Type B pancreatic cell (in vitro differentiated cells): ENCODE results near the gene NDUFAF8. TPM values are rescaled to one million over a fixed set of nuclear protein-coding genes. Genes with fewer than 3 reads are reported as not detected.

ENCODE experiments used
- DNase-seq: peaks from one replicate; pipeline ENCODE4 v3.0.0; 2021; ENCODE audit warnings: mixed read lengths; ENCODE audit not compliant: unreplicated experiment; ENCODE audit errors: extremely low spot score
- H3K27ac Mint-ChIP-seq: 2 replicates; pipeline ENCODE4 v1.8.0; 2021; ENCODE audit warnings: mild to moderate bottlenecking, mixed read lengths
- H3K27me3 Mint-ChIP-seq: 2 replicates; pipeline ENCODE4 v1.8.0; 2021; ENCODE audit warnings: mixed read lengths
- H3K36me3 Mint-ChIP-seq: 2 replicates; pipeline ENCODE4 v1.8.0; 2021; ENCODE audit warnings: mixed read lengths
- H3K4me1 Mint-ChIP-seq: one replicate; pipeline ENCODE4 v1.8.0; 2021; ENCODE audit warnings: mixed read lengths; ENCODE audit not compliant: unreplicated experiment
- H3K4me3 Mint-ChIP-seq: 2 replicates; pipeline ENCODE4 v1.8.0; 2021; ENCODE audit warnings: mild to moderate bottlenecking, mixed read lengths
- H3K9me3 Mint-ChIP-seq: 2 replicates; pipeline ENCODE4 v1.8.0; 2021; ENCODE audit warnings: mixed read lengths
- total RNA-seq: library from RNA; stranded (reverse); gene quantifications from 2 replicates; pipeline ENCODE4 v1.2.1, GENCODE V29; 2021; ENCODE audit warnings: low replicate concordance
- TF ChIP-seq, protein P1 (sequence below): fragments of 200-600 bp; sonication (generic); conservative IDR thresholded peaks from 2 replicates; pipeline ENCODE4 v1.5.0; 2021; ENCODE audit warnings: antibody characterized with exemption, mild to moderate bottlenecking

Gene NDUFAF8
- total RNA-seq, 1 donor from 2014 or later: 56.9 TPM

DNA sequence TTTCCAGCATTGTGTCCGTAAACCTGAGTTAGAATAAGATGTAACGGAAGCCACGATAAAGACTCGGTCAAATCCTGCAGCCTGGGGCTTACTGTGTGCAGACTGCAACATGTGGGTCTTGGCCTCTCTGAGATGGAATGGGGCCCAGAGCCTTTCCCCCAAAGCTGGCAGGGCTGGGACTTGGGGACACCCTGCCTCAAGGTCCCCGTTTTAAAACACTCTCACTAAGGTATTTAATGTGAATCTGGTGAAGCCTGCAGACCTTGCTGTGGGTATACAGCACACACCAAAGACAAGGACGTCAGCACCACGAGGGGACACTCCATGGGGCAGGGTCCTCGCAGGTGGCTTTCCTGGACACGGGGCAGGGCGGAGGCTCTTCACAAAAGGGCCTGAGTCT lies 2.1 kb downstream of the NDUFAF8 start:
- Mint-ChIP-seq H3K27ac (peak overlapping the region; percentile 30), H3K4me1 (peaks cover 12% of the 10 kb centered on the region), H3K27me3 (no peaks in the 10 kb centered on the region), H3K9me3 (no peaks in the 10 kb centered on the region), H3K4me3 (peak overlapping the region; percentile 94), H3K36me3 (no peaks in the 10 kb centered on the region)
- no peak for DNase-seq
- TF ChIP-seq, protein P1, sequence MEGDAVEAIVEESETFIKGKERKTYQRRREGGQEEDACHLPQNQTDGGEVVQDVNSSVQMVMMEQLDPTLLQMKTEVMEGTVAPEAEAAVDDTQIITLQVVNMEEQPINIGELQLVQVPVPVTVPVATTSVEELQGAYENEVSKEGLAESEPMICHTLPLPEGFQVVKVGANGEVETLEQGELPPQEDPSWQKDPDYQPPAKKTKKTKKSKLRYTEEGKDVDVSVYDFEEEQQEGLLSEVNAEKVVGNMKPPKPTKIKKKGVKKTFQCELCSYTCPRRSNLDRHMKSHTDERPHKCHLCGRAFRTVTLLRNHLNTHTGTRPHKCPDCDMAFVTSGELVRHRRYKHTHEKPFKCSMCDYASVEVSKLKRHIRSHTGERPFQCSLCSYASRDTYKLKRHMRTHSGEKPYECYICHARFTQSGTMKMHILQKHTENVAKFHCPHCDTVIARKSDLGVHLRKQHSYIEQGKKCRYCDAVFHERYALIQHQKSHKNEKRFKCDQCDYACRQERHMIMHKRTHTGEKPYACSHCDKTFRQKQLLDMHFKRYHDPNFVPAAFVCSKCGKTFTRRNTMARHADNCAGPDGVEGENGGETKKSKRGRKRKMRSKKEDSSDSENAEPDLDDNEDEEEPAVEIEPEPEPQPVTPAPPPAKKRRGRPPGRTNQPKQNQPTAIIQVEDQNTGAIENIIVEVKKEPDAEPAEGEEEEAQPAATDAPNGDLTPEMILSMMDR: no peak

DNA sequence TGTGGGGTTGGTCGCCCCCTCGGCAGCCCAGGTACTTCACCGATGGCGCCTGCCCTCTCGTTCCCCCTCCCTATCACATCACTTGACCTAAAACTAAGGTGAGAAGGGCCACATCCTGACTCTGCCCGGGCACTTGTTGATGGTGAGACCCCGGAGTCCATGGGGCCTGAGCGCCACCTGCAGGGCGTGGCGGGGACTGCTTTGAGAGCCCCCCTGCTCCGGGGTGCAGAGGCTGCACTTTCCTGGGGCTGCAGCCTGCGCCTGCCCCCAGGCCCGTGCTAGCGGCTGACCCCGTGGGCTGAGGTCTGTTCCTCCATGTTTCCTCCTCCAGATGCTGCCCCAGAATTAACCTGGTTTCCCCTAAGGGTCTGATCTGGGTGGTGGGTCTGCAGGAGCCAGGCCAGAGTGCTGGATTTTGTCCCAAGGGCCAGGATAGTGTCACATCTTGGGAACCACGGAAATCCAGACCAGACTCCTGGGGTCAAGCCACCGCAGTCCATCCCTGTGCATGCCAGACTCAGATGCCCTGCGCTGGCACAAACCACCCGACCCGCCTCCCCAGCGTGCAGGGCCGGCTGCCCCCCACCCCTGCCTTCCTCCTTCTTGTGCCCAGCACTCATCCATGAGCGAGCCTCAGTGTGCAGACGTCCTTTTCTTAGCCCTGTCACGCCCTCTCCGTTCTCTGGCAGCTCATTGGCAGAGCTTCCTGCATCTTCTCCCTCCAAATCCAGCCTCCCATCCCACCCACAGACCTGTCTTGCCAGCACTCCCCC lies 2.7 kb downstream of the NDUFAF8 start:
- H3K27ac Mint-ChIP-seq: no peak overlapping the region
- H3K4me1 Mint-ChIP-seq: peaks cover 12% of the 10 kb centered on the region
- H3K9me3 Mint-ChIP-seq: no peaks in the 10 kb centered on the region
- H3K27me3 Mint-ChIP-seq: no peaks in the 10 kb centered on the region
- H3K4me3 Mint-ChIP-seq: peak overlapping the region; percentile 70
- H3K36me3 Mint-ChIP-seq: no peaks in the 10 kb centered on the region
- TF ChIP-seq, protein P1: peak; percentile 90
- no peak for DNase-seq

DNA sequence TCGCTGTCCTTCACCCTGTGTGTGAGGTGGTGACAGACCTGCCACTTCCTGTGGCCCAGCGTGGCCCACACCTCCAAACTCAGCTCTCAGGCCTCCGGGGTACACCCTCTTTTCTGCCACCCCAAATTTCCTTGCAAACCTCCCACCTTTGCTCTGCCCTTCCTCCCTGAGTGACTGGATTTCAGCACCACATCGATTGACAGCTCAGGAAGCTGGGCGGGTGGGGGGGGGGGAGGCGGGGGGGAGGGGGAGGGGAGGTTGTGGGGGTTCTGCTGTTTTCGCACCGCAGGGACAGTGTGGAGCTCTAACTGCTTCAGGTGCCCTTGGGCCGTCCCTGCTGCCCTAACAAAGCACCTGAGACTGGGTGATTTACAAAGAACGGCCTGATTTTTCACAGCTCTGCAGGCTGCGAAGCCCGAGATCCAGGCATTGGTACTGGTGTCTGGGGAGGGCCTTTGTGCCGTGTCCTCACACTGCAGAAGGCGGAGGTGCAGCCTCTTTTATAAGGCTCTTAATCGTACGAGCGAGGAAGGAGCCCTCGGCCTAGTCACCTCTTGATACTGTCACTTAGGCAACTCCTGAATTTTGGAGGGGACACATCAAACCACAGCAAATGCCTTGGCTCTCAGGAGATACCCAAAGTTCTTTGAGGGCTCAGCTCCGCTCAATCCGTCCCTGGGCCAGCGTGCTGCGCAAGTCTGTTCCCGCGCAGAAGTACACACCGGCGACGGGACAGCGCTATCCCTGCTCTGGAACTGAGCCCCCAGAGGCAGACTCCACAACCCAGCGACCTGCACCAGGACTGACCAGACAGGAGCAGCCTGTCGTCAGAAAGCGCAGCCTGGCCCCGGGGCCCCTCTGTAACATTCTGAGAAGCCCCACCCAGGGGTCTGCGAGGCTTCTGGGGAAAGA lies 3.6 kb downstream of the NDUFAF8 start:
- H3K36me3 Mint-ChIP-seq: no peaks in the 10 kb centered on the region
- DNase-seq: no peak
- H3K27ac Mint-ChIP-seq: no peak overlapping the region
- no peaks in the 10 kb centered on the region for H3K27me3 Mint-ChIP-seq
- H3K4me1 Mint-ChIP-seq: peaks cover 11% of the 10 kb centered on the region
- H3K9me3 Mint-ChIP-seq: no peaks in the 10 kb centered on the region
- no peak overlapping the region for H3K4me3 Mint-ChIP-seq
- TF ChIP-seq, protein P1: no peak

DNA sequence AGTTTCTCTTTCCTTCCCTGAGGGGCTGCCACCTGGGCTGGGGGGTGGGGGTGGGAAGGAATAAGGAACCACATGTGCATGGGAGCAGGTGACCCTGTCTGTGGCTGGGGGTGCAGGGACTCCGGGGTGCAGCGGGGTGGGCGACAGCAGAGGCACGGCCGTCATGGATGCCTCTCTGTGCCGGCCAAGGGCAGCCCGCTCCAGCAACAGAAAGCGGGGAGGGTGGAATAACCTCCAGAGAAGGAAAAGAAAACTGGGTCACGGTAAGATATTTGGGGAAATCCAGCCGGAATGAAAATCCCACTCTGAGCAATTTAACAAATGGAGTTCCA lies 4.2 kb downstream of the NDUFAF8 start:
- H3K36me3 Mint-ChIP-seq: no peaks in the 10 kb centered on the region
- DNase-seq: no peak
- H3K4me3 Mint-ChIP-seq: no peak overlapping the region
- no peaks in the 10 kb centered on the region for H3K9me3 Mint-ChIP-seq
- H3K27me3 Mint-ChIP-seq: no peaks in the 10 kb centered on the region
- no peak overlapping the region for H3K27ac Mint-ChIP-seq
- H3K4me1 Mint-ChIP-seq: peaks cover 7% of the 10 kb centered on the region
- TF ChIP-seq, protein P1: no peak

DNA sequence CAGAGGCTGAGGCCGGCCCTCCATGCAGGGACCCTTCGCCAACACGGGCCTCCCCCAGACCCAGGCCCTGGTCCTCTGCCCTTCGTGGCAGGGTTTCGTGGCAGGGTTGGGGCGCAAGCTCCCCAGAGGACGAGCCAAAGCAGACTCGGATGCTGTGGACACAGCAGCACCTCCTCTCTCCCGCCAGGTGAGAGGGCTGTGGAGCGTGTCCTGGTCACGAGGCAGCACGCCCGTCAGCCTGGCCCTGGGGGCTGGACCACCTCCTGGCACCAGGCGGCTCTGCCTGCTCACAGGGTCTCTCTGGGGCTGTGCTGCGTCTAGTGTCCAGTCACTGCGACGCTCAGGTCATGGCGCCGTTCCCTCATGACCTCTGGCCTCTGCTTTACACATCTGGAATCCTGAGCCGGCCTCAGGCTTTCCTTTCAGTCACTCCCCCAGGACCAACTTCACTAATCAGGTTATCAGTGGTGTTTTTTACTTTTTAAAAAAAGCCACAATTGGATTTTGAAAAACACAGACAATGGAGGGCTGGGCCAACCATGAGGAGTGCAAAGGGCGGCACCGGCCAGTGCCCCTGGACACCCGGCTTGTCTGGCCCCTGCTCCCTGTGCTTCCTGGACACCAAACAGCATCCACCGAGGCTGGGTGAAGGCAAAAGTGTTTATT lies 5.4 kb downstream of the NDUFAF8 start:
- TF ChIP-seq, protein P1: no peak
- Mint-ChIP-seq H3K27me3 (no peaks in the 10 kb centered on the region), H3K4me1 (peaks cover 7% of the 10 kb centered on the region), H3K4me3 (peak overlapping the region; percentile 34), H3K27ac (peak overlapping the region; percentile 54), H3K9me3 (no peaks in the 10 kb centered on the region), H3K36me3 (no peaks in the 10 kb centered on the region)
- DNase-seq: no peak
